Endothelial cell of umbilical vein (primary cell): ENCODE results near the gene GSTM4. TPM values are rescaled to one million over a fixed set of nuclear protein-coding genes. Genes with fewer than 3 reads are reported as not detected.

Experiments
- BruUV-seq: library from RNA; stranded (reverse); fragments of 400-500 nt; replicated peaks from 2 replicates; lab custom pipeline; 2021; lab: Mats Ljungman, UMichigan
- CTCF ChIA-PET: fragments of 300-600, 350-600 bp; sonication (Branson Sonifier 250); formaldehyde crosslinking; loops from one replicate; lab custom pipeline; 2021; ENCODE audit warnings: antibody characterized with exemption, inconsistent platforms; lab: Charles Lee
- POLR2A ChIA-PET: fragments of 300-600, 350-600 bp; sonication (Branson Sonifier 250); formaldehyde crosslinking; loops from one replicate; lab custom pipeline; 2021; ENCODE audit warnings: antibody characterized with exemption, inconsistent platforms; lab: Charles Lee
- DNase-seq: peaks from one replicate; pipeline ENCODE4 v3.0.0-alpha.2; 2011; ENCODE audit warnings: low read depth, low spot score
- FAIRE-seq: peaks from 2 replicates; lab custom pipeline; 2011; peaks lifted over from hg19 to GRCh38; lab: Jason Lieb, UNC
- H2AFZ ChIP-seq: 2 replicates; pipeline ENCODE4 v1.6.0; 2012; ENCODE audit warnings: low read depth, low read length, control low read depth, inconsistent platforms
- H3K27ac ChIP-seq: 2 replicates; pipeline ENCODE4 v1.5.1; 2011; ENCODE audit warnings: low read depth, mild to moderate bottlenecking, control low read depth, low read length, moderate library complexity; ENCODE audit not compliant: insufficient read depth
- H3K27me3 ChIP-seq, 2 experiments: 2 replicates each; pipeline versions ENCODE4 v1.6.0 to v1.6.1; 2011; ENCODE audit warnings: low read length in 2 of 2, mixed read lengths in 1 of 2; ENCODE audit not compliant: control insufficient read depth in 2 of 2, insufficient read depth in 2 of 2
- H3K36me3 ChIP-seq, 2 experiments: 2 replicates in 1 of 2; 3 replicates in 1 of 2; pipeline ENCODE4 v1.5.1; 2011; ENCODE audit warnings: low read length in 2 of 2, mild to moderate bottlenecking in 1 of 2, moderate library complexity in 1 of 2; ENCODE audit not compliant: control insufficient read depth in 2 of 2, insufficient read depth in 2 of 2; ENCODE audit errors: extremely low read depth in 1 of 2
- H3K4me1 ChIP-seq: 3 replicates; pipeline ENCODE4 v1.5.1; 2011; ENCODE audit warnings: mild to moderate bottlenecking, low read length; ENCODE audit not compliant: control insufficient read depth, insufficient read depth; ENCODE audit errors: extremely low read depth
- H3K4me2 ChIP-seq: 2 replicates; pipeline ENCODE4 v1.6.1; 2011; ENCODE audit warnings: low read length, control low read depth, mixed read lengths; ENCODE audit not compliant: insufficient read depth
- H3K4me3 ChIP-seq, 3 experiments: fragments of 200-600 bp in 1 of 3; sonication (generic), shearing (Covaris generic) in 1 of 3; replicated peaks in 1 of 3; 2 replicates each; pipeline ENCODE4 v1.5.1; 2011 to 2016; ENCODE audit warnings: control low read depth in 3 of 3, low read length in 3 of 3, mild to moderate bottlenecking in 2 of 3, inconsistent platforms in 1 of 3, low read depth in 1 of 3, moderate library complexity in 1 of 3; ENCODE audit not compliant: insufficient read depth in 1 of 3
- H3K79me2 ChIP-seq: 2 replicates; pipeline ENCODE4 v1.6.0; 2012; ENCODE audit warnings: low read length, inconsistent platforms; ENCODE audit not compliant: control insufficient read depth, insufficient read depth
- H3K9ac ChIP-seq: replicated peaks from 2 replicates; pipeline ENCODE3; 2011; ENCODE audit warnings: low read length, control low read depth; ENCODE audit not compliant: insufficient read depth; ENCODE audit errors: extremely low read depth
- H3K9me1 ChIP-seq: replicated peaks from 3 replicates; pipeline ENCODE4 v1.6.0; 2011; ENCODE audit warnings: mild to moderate bottlenecking, low read length; ENCODE audit not compliant: control insufficient read depth, insufficient read depth; ENCODE audit errors: extremely low read depth
- H3K9me3 ChIP-seq: replicated peaks from 2 replicates; pipeline ENCODE4 v1.5.1; 2012; ENCODE audit warnings: low read length, inconsistent platforms; ENCODE audit not compliant: control insufficient read depth, insufficient read depth
- H4K20me1 ChIP-seq: replicated peaks from 2 replicates; pipeline ENCODE3; 2011; ENCODE audit warnings: mild to moderate bottlenecking, low read length; ENCODE audit not compliant: control insufficient read depth, insufficient read depth; ENCODE audit errors: extremely low read depth
- EZH2 ChIP-seq: IDR thresholded peaks from 2 replicates; pipeline ENCODE4 v1.6.1; 2012; ENCODE audit warnings: borderline replicate concordance, low read depth, mild to moderate bottlenecking, moderate library complexity, low read length, inconsistent platforms; ENCODE audit not compliant: severe bottlenecking
- FOS ChIP-seq: IDR thresholded peaks from 2 replicates; pipeline ENCODE4 v1.6.1; 2011; ENCODE audit warnings: mild to moderate bottlenecking, low read length, moderate library complexity, borderline replicate concordance; ENCODE audit not compliant: insufficient read depth
- GATA2 ChIP-seq: IDR thresholded peaks from 2 replicates; pipeline ENCODE4 v1.7.0; 2011; ENCODE audit warnings: low read depth, mild to moderate bottlenecking, moderate library complexity, mixed read lengths, low read length; ENCODE audit not compliant: insufficient read length, insufficient read depth
- JUN ChIP-seq: IDR thresholded peaks from 2 replicates; pipeline ENCODE4 v1.6.1; 2011; ENCODE audit warnings: borderline replicate concordance, low read depth; ENCODE audit not compliant: insufficient read length, insufficient read depth
- MYC ChIP-seq: IDR thresholded peaks from one replicate; pipeline ENCODE4 v1.6.1; 2011; ENCODE audit warnings: mild to moderate bottlenecking, low read depth, low read length
- POLR2A ChIP-seq: IDR thresholded peaks from 2 replicates; pipeline ENCODE4 v1.6.1; 2012; ENCODE audit warnings: low read depth, mild to moderate bottlenecking, control low read depth, low read length
- POLR2AphosphoS5 ChIP-seq: IDR thresholded peaks from 2 replicates; pipeline ENCODE4 v1.6.1; 2012; ENCODE audit warnings: low read depth, mild to moderate bottlenecking, control low read depth, low read length, moderate library complexity; ENCODE audit not compliant: insufficient read depth
- dilution Hi-C: fragments of 300-500 bp; cut with MboI; formaldehyde crosslinking; loops from one replicate; pipeline ENCODE4 v1.15.0; 2019; ENCODE audit warnings: low sequenced_read_pairs; ENCODE audit not compliant: extremely low pct_ligation_motif_present
- intact Hi-C: fragments of 100-400 bp; cut with micrococcal nuclease; formaldehyde crosslinking; loops from one replicate; pipeline ENCODE4 v1.10.0; 2022
- polyA plus RNA-seq, 4 experiments: library from polyadenylated mRNA; depleted of rRNA in 3 of 4; stranded (reverse) in 3 of 4; unstranded in 1 of 4; fragments of >200 nt; gene quantifications; 2 replicates each; pipeline versions ENCODE4 v1.2.1 to v1.2.3, GENCODE V29; 2011 to 2012; ENCODE audit warnings: missing spikeins in 1 of 4
- total RNA-seq: library from RNA; stranded (reverse); gene quantifications from 2 replicates; pipeline ENCODE4 v1.2.3, GENCODE V29; 2021
- TF ChIP-seq, protein P1 (sequence below), 2 donors: IDR thresholded peaks; 1 replicate in 1 of 2; 2 replicates in 1 of 2; pipeline ENCODE4 v1.5.1; 2011; ENCODE audit warnings: low read length in 2 of 2, mild to moderate bottlenecking in 2 of 2, moderate library complexity in 2 of 2, control low read depth in 1 of 2, inconsistent platforms in 1 of 2, low read depth in 1 of 2; ENCODE audit not compliant: insufficient read depth in 1 of 2; ENCODE audit errors: extremely low read depth in 1 of 2
- TF ChIP-seq, protein P2 (sequence below): IDR thresholded peaks from 2 replicates; pipeline ENCODE4 v1.6.1; 2011; ENCODE audit not compliant: insufficient read depth, insufficient read length

GSTM4 gene
- total and polyA plus RNA-seq, 2 donors (not counting 3 experiments of a cell fraction or from before 2014, with no cell fraction given), result 9.5 to 11.6 TPM

DNA sequence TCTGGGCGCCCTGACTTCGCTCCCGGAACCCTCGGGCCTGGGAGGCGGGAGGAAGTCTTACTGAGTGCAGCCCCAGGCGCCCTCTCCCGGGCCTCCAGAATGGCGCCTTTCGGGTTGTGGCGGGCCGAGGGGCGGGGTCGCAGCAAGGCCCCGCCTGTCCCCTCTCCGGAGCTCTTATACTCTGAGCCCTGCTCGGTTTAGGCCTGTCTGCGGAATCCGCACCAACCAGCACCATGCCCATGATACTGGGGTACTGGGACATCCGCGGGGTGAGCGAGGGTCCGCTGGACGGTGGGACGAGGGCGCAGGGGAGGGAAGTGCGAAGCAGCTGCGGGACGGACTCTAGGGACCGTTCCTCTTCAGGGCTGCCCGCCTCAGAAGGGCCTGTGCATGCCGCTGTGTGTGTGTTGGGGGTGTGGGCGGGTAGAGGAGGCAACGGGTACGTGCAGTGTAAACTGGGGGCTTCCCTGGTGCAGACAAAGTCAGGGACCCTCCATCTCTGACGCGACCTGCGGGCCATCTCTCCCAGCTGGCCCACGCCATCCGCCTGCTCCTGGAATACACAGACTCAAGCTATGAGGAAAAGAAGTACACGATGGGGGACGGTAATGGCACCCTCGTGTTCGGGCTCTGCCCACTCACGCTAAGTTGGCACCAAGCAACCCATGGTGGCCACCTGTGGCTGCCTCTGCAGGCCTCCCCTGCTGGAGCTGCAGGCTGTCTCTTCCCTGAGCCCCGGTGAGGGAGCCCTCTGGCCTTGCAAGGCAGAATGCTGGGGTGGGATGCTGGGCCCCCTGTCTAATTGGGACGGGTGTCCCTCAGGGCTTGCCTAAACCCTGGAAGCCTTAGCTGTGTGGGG is 32.0 kb downstream of the GSTM4 start, which contains the start of gene GSTM1:
GSTM1 (plus strand) TSS at position 177 of the 859 bp plus-strand sequence; CDS start at position 234, 57 bp downstream.
- dilution Hi-C loops, result no loop called here
- POLR2A ChIA-PET, result interaction anchor here (0.6 to 1.0 kb wide), 3 partner anchors 52 to 135 kb away, joined by 3 to 5 read pairs (median 5); no protein-coding TSS in a partner anchor
- H2AFZ ChIP-seq, result no peak within 1 kb of the TSS

More for the DNA sequence above, 32.0 kb downstream of the GSTM4 start, which contains the start of gene GSTM1:
- Histone ChIP-seq H3K4me2 (no peak within 1 kb of the TSS), H3K36me3 (no peaks in the 10 kb centered on the region), H3K9ac (no peak within 1 kb of the TSS), H3K27ac (no peak within 1 kb of the TSS), H3K4me3 (no peak within 1 kb of the TSS), H3K79me2 (no peaks in the 10 kb centered on the region), H3K9me3 (no peaks in the 10 kb centered on the region), H3K9me1 (no peaks in the 10 kb centered on the region), H3K27me3 (no peaks in the 10 kb centered on the region), H4K20me1 (no peaks in the 10 kb centered on the region), H3K4me1 (no peaks in the 10 kb centered on the region)
- no TSS peak for BruUV-seq
- TF ChIP-seq JUN (no peak), POLR2A (no peak), GATA2 (no peak), MYC (no peak), EZH2 (no peak), FOS (no peak), POLR2AphosphoS5 (no peak)
- TF ChIP-seq, protein P1, sequence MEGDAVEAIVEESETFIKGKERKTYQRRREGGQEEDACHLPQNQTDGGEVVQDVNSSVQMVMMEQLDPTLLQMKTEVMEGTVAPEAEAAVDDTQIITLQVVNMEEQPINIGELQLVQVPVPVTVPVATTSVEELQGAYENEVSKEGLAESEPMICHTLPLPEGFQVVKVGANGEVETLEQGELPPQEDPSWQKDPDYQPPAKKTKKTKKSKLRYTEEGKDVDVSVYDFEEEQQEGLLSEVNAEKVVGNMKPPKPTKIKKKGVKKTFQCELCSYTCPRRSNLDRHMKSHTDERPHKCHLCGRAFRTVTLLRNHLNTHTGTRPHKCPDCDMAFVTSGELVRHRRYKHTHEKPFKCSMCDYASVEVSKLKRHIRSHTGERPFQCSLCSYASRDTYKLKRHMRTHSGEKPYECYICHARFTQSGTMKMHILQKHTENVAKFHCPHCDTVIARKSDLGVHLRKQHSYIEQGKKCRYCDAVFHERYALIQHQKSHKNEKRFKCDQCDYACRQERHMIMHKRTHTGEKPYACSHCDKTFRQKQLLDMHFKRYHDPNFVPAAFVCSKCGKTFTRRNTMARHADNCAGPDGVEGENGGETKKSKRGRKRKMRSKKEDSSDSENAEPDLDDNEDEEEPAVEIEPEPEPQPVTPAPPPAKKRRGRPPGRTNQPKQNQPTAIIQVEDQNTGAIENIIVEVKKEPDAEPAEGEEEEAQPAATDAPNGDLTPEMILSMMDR (IDR thresholded peaks at IDR 0.05; ENCODE audit: extremely low read depth in 1 of 2, insufficient read depth in 1 of 2, low read depth in 1 of 2, low read length in 2 of 2), result no peak
- TF ChIP-seq, protein P2, sequence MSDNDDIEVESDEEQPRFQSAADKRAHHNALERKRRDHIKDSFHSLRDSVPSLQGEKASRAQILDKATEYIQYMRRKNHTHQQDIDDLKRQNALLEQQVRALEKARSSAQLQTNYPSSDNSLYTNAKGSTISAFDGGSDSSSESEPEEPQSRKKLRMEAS, result no peak
- intact Hi-C loops, result no loop called here
- no peak for DNase-seq
- CTCF ChIA-PET, result interaction anchor here (0.6 to 3.2 kb wide), 16 partner anchors 24 to 296 kb away, joined by 3 to 45 read pairs (median 4); partner anchors contain the start of genes AHCYL1, GNAI3 and GSTM4
- FAIRE-seq, result no peak
